GM06990 (cell line): Measurements from ENCODE around the gene LHFPL4.

Source experiments
- DNase-seq: peaks from one replicate; pipeline ENCODE4 v3.0.0-alpha.2; 2011; ENCODE audit not compliant: insufficient read length; ENCODE audit errors: extremely low read depth
- H3K27me3 ChIP-seq: replicated peaks from 2 replicates; pipeline ENCODE4 v1.6.0; 2011; ENCODE audit warnings: low read length; ENCODE audit not compliant: control insufficient read depth, insufficient read depth
- H3K36me3 ChIP-seq: 2 replicates; pipeline ENCODE4 v1.5.1; 2011; ENCODE audit warnings: low read length; ENCODE audit not compliant: control insufficient read depth, insufficient read depth
- H3K4me3 ChIP-seq: replicated peaks from 2 replicates; pipeline ENCODE4 v1.5.1; 2011; ENCODE audit warnings: low read depth, mild to moderate bottlenecking, control low read depth, low read length
- CTCF ChIP-seq: IDR thresholded peaks from 2 replicates; pipeline ENCODE4 v1.5.1; 2011; ENCODE audit warnings: low read length, control low read depth, mild to moderate bottlenecking, inconsistent platforms; ENCODE audit not compliant: insufficient read depth, poor library complexity, severe bottlenecking

The LHFPL4 gene

GRCh38 chr3:9514956-9515355 is 38.7 kb downstream of the LHFPL4 start:
- Histone ChIP-seq H3K27me3 (no peaks in the 10 kb centered on the region), H3K4me3 (no peak overlapping the region), H3K36me3 (no peaks in the 10 kb centered on the region)
- no peak for TF ChIP-seq CTCF
- DNase-seq: no peak

GRCh38 chr3:9514306-9514705 is 39.3 kb downstream of the LHFPL4 start:
- Histone ChIP-seq H3K27me3 (no peaks in the 10 kb centered on the region), H3K4me3 (no peak overlapping the region), H3K36me3 (no peaks in the 10 kb centered on the region)
- no peak for TF ChIP-seq CTCF
- no peak for DNase-seq

- no peak overlapping the region for H3K4me3 ChIP-seq
- H3K27me3 ChIP-seq: no peaks in the 10 kb centered on the region; the same call in 1 of the 2 replicates
- no peaks in the 10 kb centered on the region for H3K36me3 ChIP-seq
- DNase-seq: no peak
- no peak for TF ChIP-seq CTCF
These were observed 41.1 kb downstream of the LHFPL4 start for GRCh38 chr3:9512456-9513045.

- no peak overlapping the region for H3K4me3 ChIP-seq
- no peaks in the 10 kb centered on the region; the same call in 1 of the 2 replicates for H3K27me3 ChIP-seq
- H3K36me3 ChIP-seq: no peaks in the 10 kb centered on the region
- no peak for DNase-seq
- no peak for TF ChIP-seq CTCF
These were observed 44.8 kb downstream of the LHFPL4 start for GRCh38 chr3:9508781-9509180.

GRCh38 chr3:9507586-9508578 is 45.7 kb downstream of the LHFPL4 start:
- Histone ChIP-seq H3K4me3 (no peak overlapping the region), H3K36me3 (no peaks in the 10 kb centered on the region), H3K27me3 (no peaks in the 10 kb centered on the region; the same call in 1 of the 2 replicates)
- TF ChIP-seq CTCF: no peak
- no peak for DNase-seq
